ENCODE results near the gene CECR2.

The CECR2 gene

DNA sequence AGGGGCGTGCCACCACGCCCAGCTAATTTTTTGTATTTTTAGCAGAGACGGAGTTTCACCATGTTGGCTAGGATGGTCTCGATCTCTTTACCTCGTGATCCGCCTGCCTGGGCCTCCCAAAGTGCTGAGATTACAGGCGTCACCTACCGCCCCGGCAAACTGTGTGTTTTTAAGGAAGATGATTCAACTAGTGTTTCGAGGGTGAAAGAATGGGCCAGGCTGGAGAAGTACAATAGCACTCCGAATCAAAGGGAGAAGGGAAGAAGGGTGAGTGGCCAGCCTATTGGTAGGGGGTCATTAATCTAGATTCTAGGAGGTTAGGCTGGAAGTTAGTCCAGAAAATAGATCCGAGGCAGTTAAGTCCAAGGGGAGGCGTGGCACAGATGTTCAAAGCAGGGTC, 2.9 kb upstream of the CECR2 start:
- no peak for DNase-seq (ENCODE audit: low read depth, low spot score)
- no peaks in the 10 kb centered on the region for H3K4me1 ChIP-seq (ENCODE audit: insufficient read depth, insufficient read length)
- no peaks in the 10 kb centered on the region for H3K36me3 ChIP-seq (ENCODE audit: insufficient read depth, insufficient read length, low read length)
- TF ChIP-seq SUZ12 (IDR thresholded peaks at IDR 0.05; ENCODE audit: extremely low read depth, insufficient read depth, insufficient read length) (no peak), YY1 (IDR thresholded peaks at IDR 0.05; ENCODE audit: insufficient read depth, insufficient read length) (no peak), ZNF274 (IDR thresholded peaks at IDR 0.05; ENCODE audit: low read depth, low read length) (no peak)
- no peak overlapping the region for H3K4me3 ChIP-seq (ENCODE audit: insufficient read length, low read depth)
- no peaks in the 10 kb centered on the region for H3K27me3 ChIP-seq (ENCODE audit: insufficient read depth, insufficient read length)
- H3K9ac ChIP-seq (ENCODE audit: insufficient read length, low read depth) = no peak overlapping the region
- no peaks in the 10 kb centered on the region for H3K9me3 ChIP-seq (ENCODE audit: insufficient read depth, low read length)

DNA sequence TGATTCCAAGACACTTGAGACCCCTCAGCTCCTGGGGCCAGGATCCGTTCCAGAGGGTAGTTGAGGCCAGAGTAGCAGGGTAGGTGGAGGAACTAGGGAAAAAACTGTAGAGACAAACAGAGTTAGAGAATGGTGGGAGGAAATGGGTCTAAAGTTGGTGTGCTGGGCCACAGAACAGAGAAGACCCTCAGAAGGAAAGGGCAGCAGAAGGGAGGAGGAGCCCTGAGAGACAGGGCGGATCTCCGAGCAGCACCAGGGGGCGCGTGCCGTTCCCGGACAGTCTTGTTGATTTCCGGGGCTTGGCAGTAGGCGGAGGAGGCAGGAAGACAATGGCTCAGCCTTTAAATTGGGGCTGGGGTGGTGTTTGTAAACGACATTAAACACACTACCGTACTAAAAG, 2.4 kb upstream of the CECR2 start:
- Histone ChIP-seq H3K4me3 (ENCODE audit: insufficient read length, low read depth) (peak overlapping the region; percentile 65), H3K36me3 (ENCODE audit: insufficient read depth, insufficient read length, low read length) (no peaks in the 10 kb centered on the region), H3K9ac (ENCODE audit: insufficient read length, low read depth) (peak overlapping the region; percentile 65), H3K27me3 (ENCODE audit: insufficient read depth, insufficient read length) (no peaks in the 10 kb centered on the region), H3K9me3 (ENCODE audit: insufficient read depth, low read length) (no peaks in the 10 kb centered on the region), H3K4me1 (ENCODE audit: insufficient read depth, insufficient read length) (no peaks in the 10 kb centered on the region)
- TF ChIP-seq SUZ12 (IDR thresholded peaks at IDR 0.05; ENCODE audit: extremely low read depth, insufficient read depth, insufficient read length) (no peak), ZNF274 (IDR thresholded peaks at IDR 0.05; ENCODE audit: low read depth, low read length) (no peak), YY1 (IDR thresholded peaks at IDR 0.05; ENCODE audit: insufficient read depth, insufficient read length) (no peak)
- DNase-seq (ENCODE audit: low read depth, low spot score) = no peak

DNA sequence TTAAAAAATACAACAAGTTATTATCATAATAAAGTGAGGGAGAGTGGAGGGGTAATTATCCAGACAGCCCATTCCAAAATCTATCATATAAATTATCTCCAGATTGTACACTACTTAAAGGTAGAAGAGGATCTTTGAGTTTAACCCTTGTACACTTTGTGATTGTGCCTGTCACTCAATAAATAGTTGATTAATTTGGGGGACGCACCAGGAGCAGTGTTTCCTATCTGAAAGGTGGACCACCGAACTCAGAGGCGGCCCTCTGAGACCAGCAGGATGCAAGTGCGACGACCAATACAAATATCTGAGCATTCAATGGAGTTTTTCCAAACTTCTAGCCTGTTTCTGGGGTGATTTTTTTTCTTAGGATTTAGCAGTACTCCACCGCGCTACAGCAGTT, 1.1 kb upstream of the CECR2 start:
- Histone ChIP-seq H3K9me3 (ENCODE audit: insufficient read depth, low read length) (no peaks in the 10 kb centered on the region), H3K4me3 (ENCODE audit: insufficient read length, low read depth) (peak overlapping the region; percentile 65), H3K27me3 (ENCODE audit: insufficient read depth, insufficient read length) (no peaks in the 10 kb centered on the region), H3K36me3 (ENCODE audit: insufficient read depth, insufficient read length, low read length) (no peaks in the 10 kb centered on the region), H3K4me1 (ENCODE audit: insufficient read depth, insufficient read length) (no peaks in the 10 kb centered on the region), H3K9ac (ENCODE audit: insufficient read length, low read depth) (peak overlapping the region; percentile 84)
- TF ChIP-seq ZNF274 (IDR thresholded peaks at IDR 0.05; ENCODE audit: low read depth, low read length) (no peak), YY1 (IDR thresholded peaks at IDR 0.05; ENCODE audit: insufficient read depth, insufficient read length) (no peak), SUZ12 (IDR thresholded peaks at IDR 0.05; ENCODE audit: extremely low read depth, insufficient read depth, insufficient read length) (no peak)
- DNase-seq (ENCODE audit: low read depth, low spot score) = no peak

DNA sequence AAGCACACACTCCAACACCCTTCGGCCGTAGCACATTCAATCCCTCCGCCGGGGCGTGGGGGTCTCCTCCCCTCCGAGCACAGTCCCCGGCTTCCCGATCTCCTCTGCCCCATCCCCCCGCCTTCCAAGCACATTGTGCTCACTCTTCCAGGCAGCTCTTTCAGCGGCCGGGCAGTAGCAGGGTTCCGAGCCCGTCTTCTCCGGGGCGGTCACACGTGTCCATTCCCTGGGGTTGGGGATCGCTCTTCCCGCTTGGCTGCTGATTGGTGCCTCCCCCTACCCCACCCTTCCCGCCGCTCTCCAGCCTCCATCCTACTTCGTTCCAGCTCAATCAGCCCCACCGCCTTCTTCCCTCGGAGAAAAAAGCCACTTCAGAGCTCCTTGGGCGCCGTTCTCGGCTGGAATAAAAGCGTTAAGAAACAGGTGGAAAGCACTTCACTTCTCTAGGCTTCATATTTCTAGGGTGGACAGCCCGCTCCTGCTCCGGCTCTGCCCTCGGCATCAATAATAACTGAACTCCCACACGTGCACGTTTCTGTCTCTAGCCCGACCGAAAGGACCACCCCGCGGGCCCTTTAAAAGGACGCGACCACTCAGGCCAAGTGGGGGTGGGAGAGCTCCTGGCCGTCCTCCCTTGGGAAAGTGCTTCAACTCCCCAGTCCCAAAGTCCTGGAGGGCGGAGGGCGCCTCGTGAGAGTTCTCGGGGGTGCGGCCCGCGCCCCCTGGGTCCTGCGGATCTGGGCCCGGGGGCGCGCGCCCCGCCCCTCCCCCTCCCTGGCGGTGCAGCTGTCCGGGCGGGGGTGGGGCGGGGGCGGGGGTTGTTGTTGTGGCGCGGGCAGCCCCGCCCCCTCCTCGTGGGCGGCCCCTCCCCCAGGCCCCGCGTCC, 464 bp upstream of the CECR2 start:
- no peaks in the 10 kb centered on the region for H3K4me1 ChIP-seq (ENCODE audit: insufficient read depth, insufficient read length)
- DNase-seq (ENCODE audit: low read depth, low spot score) = peak; percentile 63
- H3K36me3 ChIP-seq (ENCODE audit: insufficient read depth, insufficient read length, low read length) = no peaks in the 10 kb centered on the region
- no peaks in the 10 kb centered on the region for H3K9me3 ChIP-seq (ENCODE audit: insufficient read depth, low read length)
- H3K27me3 ChIP-seq (ENCODE audit: insufficient read depth, insufficient read length) = no peaks in the 10 kb centered on the region
- peak overlapping the region; percentile 65 for H3K4me3 ChIP-seq (ENCODE audit: insufficient read length, low read depth)
- peak overlapping the region; percentile 84 for H3K9ac ChIP-seq (ENCODE audit: insufficient read length, low read depth)
- no peak for TF ChIP-seq YY1 (IDR thresholded peaks at IDR 0.05; ENCODE audit: insufficient read depth, insufficient read length)
- no peak for TF ChIP-seq SUZ12 (IDR thresholded peaks at IDR 0.05; ENCODE audit: extremely low read depth, insufficient read depth, insufficient read length)
- no peak for TF ChIP-seq ZNF274 (IDR thresholded peaks at IDR 0.05; ENCODE audit: low read depth, low read length)

DNA sequence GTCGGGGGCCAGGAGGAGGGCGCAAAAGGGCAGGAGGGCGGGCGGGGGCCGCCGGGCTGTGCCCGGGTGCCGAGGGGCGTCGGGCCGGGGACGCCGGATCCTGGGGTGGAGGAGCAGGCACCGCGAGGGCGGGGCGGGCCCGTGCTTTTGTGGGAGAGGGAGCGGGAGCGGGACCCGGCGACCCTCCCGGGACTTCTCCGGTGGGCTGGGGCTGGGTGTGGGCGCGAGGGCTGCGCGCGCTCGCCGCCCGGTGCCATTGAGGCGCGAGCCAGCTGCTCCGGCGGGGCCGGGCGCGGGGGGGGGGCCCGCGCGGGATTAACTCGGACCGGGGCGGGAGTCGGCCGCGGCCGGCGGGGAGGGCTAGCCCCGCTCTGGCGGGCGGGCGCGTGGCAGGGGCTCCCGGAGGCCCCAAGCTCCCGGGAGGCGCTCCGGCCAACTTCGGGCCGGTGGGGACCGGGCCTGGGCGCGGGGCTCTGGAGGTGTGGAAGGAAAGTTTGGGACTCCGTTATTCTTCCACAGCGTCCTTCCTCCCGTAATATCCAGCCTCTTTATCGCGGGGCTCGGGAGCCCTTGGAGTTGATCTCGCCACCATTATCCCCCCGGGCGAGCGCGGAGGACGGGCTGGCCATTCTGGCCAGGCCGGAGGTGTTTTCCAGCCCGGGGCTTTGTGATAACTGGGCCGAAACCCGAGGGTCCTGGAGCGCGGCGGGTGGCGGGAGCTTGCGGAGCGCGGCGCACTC, 936 bp downstream of the CECR2 start:
- no peak for TF ChIP-seq ZNF274 (IDR thresholded peaks at IDR 0.05; ENCODE audit: low read depth, low read length)
- no peak for TF ChIP-seq YY1 (IDR thresholded peaks at IDR 0.05; ENCODE audit: insufficient read depth, insufficient read length)
- no peak for TF ChIP-seq SUZ12 (IDR thresholded peaks at IDR 0.05; ENCODE audit: extremely low read depth, insufficient read depth, insufficient read length)
- H3K9ac ChIP-seq (ENCODE audit: insufficient read length, low read depth) = peak overlapping the region; percentile 91

DNA sequence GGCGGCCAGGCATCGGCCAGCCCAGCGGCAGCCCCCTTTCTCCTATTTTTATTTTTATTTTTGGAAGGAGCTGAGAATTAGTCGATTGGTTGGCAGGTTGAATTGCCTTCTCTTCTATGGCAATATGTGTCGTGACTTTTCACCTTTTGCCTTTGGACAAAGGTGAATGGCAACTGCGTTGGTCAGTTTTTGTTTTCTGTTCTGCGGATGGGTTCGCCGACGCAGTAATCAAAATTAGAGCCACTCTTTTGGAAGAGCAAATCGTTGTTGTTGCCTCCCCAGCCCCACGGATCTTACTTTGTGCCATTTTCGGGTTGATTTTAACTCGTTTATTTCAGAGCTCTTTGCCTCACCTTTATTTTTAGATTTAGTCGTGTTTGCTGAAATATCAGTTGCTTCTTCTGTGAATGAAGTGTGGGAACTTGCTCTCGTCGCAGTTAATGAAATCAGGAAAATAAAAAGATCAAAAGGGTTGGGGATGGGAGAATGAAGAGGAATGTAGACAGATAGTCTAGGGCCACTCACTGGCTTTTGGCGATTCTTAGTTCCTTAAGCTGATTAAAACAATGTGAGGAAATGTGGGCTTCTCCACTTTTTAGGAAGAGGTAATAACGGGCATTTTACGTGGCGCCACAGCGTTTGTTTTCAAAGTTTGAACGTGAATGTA, 1.6 kb downstream of the CECR2 start:
- DNase-seq (ENCODE audit: low read depth, low spot score) = no peak
- Histone ChIP-seq H3K4me3 (ENCODE audit: insufficient read length, low read depth) (peak overlapping the region; percentile 60), H3K27me3 (ENCODE audit: insufficient read depth, insufficient read length) (no peaks in the 10 kb centered on the region), H3K9ac (ENCODE audit: insufficient read length, low read depth) (peak overlapping the region; percentile 91), H3K36me3 (ENCODE audit: insufficient read depth, insufficient read length, low read length) (peaks cover 3% of the 10 kb centered on the region), H3K9me3 (ENCODE audit: insufficient read depth, low read length) (no peaks in the 10 kb centered on the region), H3K4me1 (ENCODE audit: insufficient read depth, insufficient read length) (no peaks in the 10 kb centered on the region)
- no peak for TF ChIP-seq ZNF274 (IDR thresholded peaks at IDR 0.05; ENCODE audit: low read depth, low read length)
- TF ChIP-seq SUZ12 (IDR thresholded peaks at IDR 0.05; ENCODE audit: extremely low read depth, insufficient read depth, insufficient read length) = no peak
- TF ChIP-seq YY1 (IDR thresholded peaks at IDR 0.05; ENCODE audit: insufficient read depth, insufficient read length) = no peak

More for the DNA sequence above, 936 bp downstream of the CECR2 start:
- H3K4me1 ChIP-seq (ENCODE audit: insufficient read depth, insufficient read length) = no peaks in the 10 kb centered on the region
- no peaks in the 10 kb centered on the region for H3K9me3 ChIP-seq (ENCODE audit: insufficient read depth, low read length)
- no peak for DNase-seq (ENCODE audit: low read depth, low spot score)
- peak overlapping the region; percentile 60 for H3K4me3 ChIP-seq (ENCODE audit: insufficient read length, low read depth)
- no peaks in the 10 kb centered on the region for H3K27me3 ChIP-seq (ENCODE audit: insufficient read depth, insufficient read length)
- H3K36me3 ChIP-seq (ENCODE audit: insufficient read depth, insufficient read length, low read length) = peaks cover 3% of the 10 kb centered on the region
